Caco-2 (cell line): Measurements from ENCODE around the gene PTPRG. TPM values are rescaled to one million over a fixed set of nuclear protein-coding genes. Genes with fewer than 3 reads are reported as not detected.

Experiments
- BruUV-seq: library from RNA; stranded (reverse); fragments of 400-500 nt; replicated peaks from 2 replicates; lab custom pipeline; 2021; lab: Mats Ljungman, UMichigan
- CTCF ChIA-PET: fragments of 300-600 bp; sonication (Branson Sonifier 250); formaldehyde crosslinking; loops from one replicate; lab custom pipeline; 2022; ENCODE audit warnings: antibody characterized with exemption; lab: Charles Lee
- POLR2A ChIA-PET: fragments of 300-600 bp; sonication (Branson Sonifier 250); formaldehyde crosslinking; loops from one replicate; lab custom pipeline; 2022; ENCODE audit warnings: antibody characterized with exemption; lab: Charles Lee
- DNase-seq, 2 experiments: peaks; one replicate each; pipeline versions ENCODE4 v3.0.0 to v3.0.0-alpha.2; 2020 to 2022
- H3K27me3 ChIP-seq: replicated peaks from 2 replicates; pipeline ENCODE4 v1.6.0; 2011; ENCODE audit warnings: low read length; ENCODE audit not compliant: control insufficient read depth, insufficient read depth
- H3K36me3 ChIP-seq: 2 replicates; pipeline ENCODE4 v1.5.1; 2011; ENCODE audit warnings: low read length; ENCODE audit not compliant: control insufficient read depth, insufficient read depth
- H3K4me1 ChIP-seq: fragments of 250-450 bp; sonication (Bioruptor Pico); 2 replicates; pipeline ENCODE4 v1.5.1; 2020; ENCODE audit warnings: mild to moderate bottlenecking
- H3K4me3 ChIP-seq: 2 replicates; pipeline ENCODE4 v1.5.1; 2011; ENCODE audit warnings: low read depth, mild to moderate bottlenecking, control low read depth, low read length
- H3K9me3 ChIP-seq: fragments of 250-450 bp; sonication (Bioruptor Pico); 2 replicates; pipeline ENCODE4 v1.5.1; 2020; ENCODE audit warnings: mild to moderate bottlenecking, moderate library complexity
- H3K27ac Mint-ChIP-seq: one replicate; pipeline ENCODE4 v1.8.0; 2022; ENCODE audit warnings: mixed read lengths; ENCODE audit not compliant: unreplicated experiment
- H3K27me3 Mint-ChIP-seq: one replicate; pipeline ENCODE4 v1.8.0; 2022; ENCODE audit warnings: mixed read lengths; ENCODE audit not compliant: insufficient read depth, unreplicated experiment
- H3K36me3 Mint-ChIP-seq: one replicate; pipeline ENCODE4 v1.8.0; 2022; ENCODE audit warnings: mild to moderate bottlenecking, mixed read lengths; ENCODE audit not compliant: insufficient read depth, unreplicated experiment
- H3K4me1 Mint-ChIP-seq: one replicate; pipeline ENCODE4 v1.8.0; 2022; ENCODE audit warnings: low read depth, mixed read lengths; ENCODE audit not compliant: unreplicated experiment
- H3K4me3 Mint-ChIP-seq: one replicate; pipeline ENCODE4 v1.8.0; 2022; ENCODE audit warnings: mild to moderate bottlenecking, moderate library complexity, mixed read lengths; ENCODE audit not compliant: unreplicated experiment
- H3K9me3 Mint-ChIP-seq: one replicate; pipeline ENCODE4 v1.8.0; 2022; ENCODE audit warnings: mixed read lengths; ENCODE audit not compliant: unreplicated experiment
- intact Hi-C: fragments of 100-400 bp; cut with micrococcal nuclease; formaldehyde crosslinking; loops from one replicate; pipeline ENCODE4 v1.10.0; 2022; ENCODE audit not compliant: unreplicated experiment
- total RNA-seq: library from RNA; stranded (reverse); gene quantifications from 2 replicates; pipeline ENCODE4 v1.2.3, GENCODE V29; 2022
- TF ChIP-seq, protein P1 (sequence below), 2 experiments: fragments of 200-600 bp in 1 of 2; IDR thresholded peaks; 1 replicate in 1 of 2; 2 replicates in 1 of 2; pipeline versions ENCODE4 v1.5.1 to v1.8.0; 2011 to 2022; ENCODE audit warnings: antibody characterized with exemption in 1 of 2, control low read depth in 1 of 2, inconsistent platforms in 1 of 2, low read depth in 1 of 2, low read length in 1 of 2, mild to moderate bottlenecking in 1 of 2, moderate library complexity in 1 of 2; ENCODE audit not compliant: insufficient read depth in 1 of 2, severe bottlenecking in 1 of 2, unreplicated experiment in 1 of 2

The PTPRG gene
- total RNA-seq, 1 experiment from 2014 or later, result 46.4 TPM

GRCh38 chr3:61570813-61571212 is 9.4 kb downstream of the PTPRG start:
- Mint-ChIP-seq H3K27ac (no peak overlapping the region), H3K4me3 (no peak overlapping the region), H3K9me3 (no peaks in the 10 kb centered on the region), H3K36me3 (peaks cover 22% of the 10 kb centered on the region), H3K4me1 (no peaks in the 10 kb centered on the region), H3K27me3 (no peaks in the 10 kb centered on the region)
- peaks cover 5% of the 10 kb centered on the region; the same call in 1 of the 2 replicates for H3K4me1 ChIP-seq
- no peak overlapping the region for H3K4me3 ChIP-seq
- TF ChIP-seq, protein P1, sequence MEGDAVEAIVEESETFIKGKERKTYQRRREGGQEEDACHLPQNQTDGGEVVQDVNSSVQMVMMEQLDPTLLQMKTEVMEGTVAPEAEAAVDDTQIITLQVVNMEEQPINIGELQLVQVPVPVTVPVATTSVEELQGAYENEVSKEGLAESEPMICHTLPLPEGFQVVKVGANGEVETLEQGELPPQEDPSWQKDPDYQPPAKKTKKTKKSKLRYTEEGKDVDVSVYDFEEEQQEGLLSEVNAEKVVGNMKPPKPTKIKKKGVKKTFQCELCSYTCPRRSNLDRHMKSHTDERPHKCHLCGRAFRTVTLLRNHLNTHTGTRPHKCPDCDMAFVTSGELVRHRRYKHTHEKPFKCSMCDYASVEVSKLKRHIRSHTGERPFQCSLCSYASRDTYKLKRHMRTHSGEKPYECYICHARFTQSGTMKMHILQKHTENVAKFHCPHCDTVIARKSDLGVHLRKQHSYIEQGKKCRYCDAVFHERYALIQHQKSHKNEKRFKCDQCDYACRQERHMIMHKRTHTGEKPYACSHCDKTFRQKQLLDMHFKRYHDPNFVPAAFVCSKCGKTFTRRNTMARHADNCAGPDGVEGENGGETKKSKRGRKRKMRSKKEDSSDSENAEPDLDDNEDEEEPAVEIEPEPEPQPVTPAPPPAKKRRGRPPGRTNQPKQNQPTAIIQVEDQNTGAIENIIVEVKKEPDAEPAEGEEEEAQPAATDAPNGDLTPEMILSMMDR (IDR thresholded peaks at IDR 0.05; ENCODE audit: insufficient read depth in 1 of 2, low read depth in 1 of 2, low read length in 1 of 2, severe bottlenecking in 1 of 2, unreplicated experiment in 1 of 2), result no peak
- intact Hi-C loops, result no loop called here
- DNase-seq, result no peak
- no peaks in the 10 kb centered on the region for H3K36me3 ChIP-seq
- no TSS peak for BruUV-seq
- H3K27me3 ChIP-seq, result no peaks in the 10 kb centered on the region
- ChIA-PET POLR2A (no interaction called here), CTCF (no interaction called here)
- no peaks in the 10 kb centered on the region for H3K9me3 ChIP-seq

GRCh38 chr3:61571516-61572336 is 10.4 kb downstream of the PTPRG start:
- intact Hi-C loops, result no loop called here
- Mint-ChIP-seq H3K4me1 (no peaks in the 10 kb centered on the region), H3K27me3 (no peaks in the 10 kb centered on the region), H3K9me3 (no peaks in the 10 kb centered on the region), H3K36me3 (peaks cover 22% of the 10 kb centered on the region), H3K4me3 (no peak overlapping the region), H3K27ac (no peak overlapping the region)
- TF ChIP-seq, protein P1 (IDR thresholded peaks at IDR 0.05; ENCODE audit: insufficient read depth in 1 of 2, low read depth in 1 of 2, low read length in 1 of 2, severe bottlenecking in 1 of 2, unreplicated experiment in 1 of 2), result no peak
- Histone ChIP-seq H3K36me3 (no peaks in the 10 kb centered on the region), H3K9me3 (no peaks in the 10 kb centered on the region), H3K27me3 (no peaks in the 10 kb centered on the region), H3K4me1 (peaks cover 5% of the 10 kb centered on the region; the same call in 1 of the 2 replicates), H3K4me3 (no peak overlapping the region)
- ChIA-PET CTCF (no interaction called here), POLR2A (no interaction called here)
- DNase-seq, result no peak
- no TSS peak for BruUV-seq

GRCh38 chr3:61572879-61573278 is 11.5 kb downstream of the PTPRG start:
- H3K36me3 Mint-ChIP-seq, result peaks cover 22% of the 10 kb centered on the region
- POLR2A ChIA-PET, result no interaction called here
- CTCF ChIA-PET, result no interaction called here
- no peaks in the 10 kb centered on the region for H3K27me3 Mint-ChIP-seq
- Histone ChIP-seq H3K27me3 (no peaks in the 10 kb centered on the region), H3K36me3 (no peaks in the 10 kb centered on the region), H3K4me3 (no peak overlapping the region), H3K4me1 (peaks cover 5% of the 10 kb centered on the region; the same call in 1 of the 2 replicates), H3K9me3 (no peaks in the 10 kb centered on the region)
- no TSS peak for BruUV-seq
- no peak overlapping the region for H3K4me3 Mint-ChIP-seq
- TF ChIP-seq, protein P1 (IDR thresholded peaks at IDR 0.05; ENCODE audit: insufficient read depth in 1 of 2, low read depth in 1 of 2, low read length in 1 of 2, severe bottlenecking in 1 of 2, unreplicated experiment in 1 of 2), result no peak
- no peak for DNase-seq
- intact Hi-C loops, result no loop called here
- no peaks in the 10 kb centered on the region for H3K9me3 Mint-ChIP-seq
- no peaks in the 10 kb centered on the region for H3K4me1 Mint-ChIP-seq
- H3K27ac Mint-ChIP-seq, result no peak overlapping the region
